GM12878 (cell line): ENCODE results near the gene DHDDS.

ENCODE experiments used
- CTCF ChIP-seq, 3 experiments: IDR thresholded peaks in 2 of 3; conservative IDR thresholded peaks in 1 of 3; 2 replicates each; pipeline ENCODE4 v1.5.1; 2011; ENCODE audit warnings: low read depth in 3 of 3, low read length in 3 of 3, mild to moderate bottlenecking in 3 of 3, control low read depth in 2 of 3, moderate library complexity in 2 of 3, inconsistent platforms in 1 of 3, mixed read lengths in 1 of 3; ENCODE audit not compliant: control insufficient read depth in 2 of 3, insufficient read depth in 1 of 3; ENCODE audit errors: extremely low read depth in 1 of 3
- MTA2 ChIP-seq: fragments of 450-650 bp; IDR thresholded peaks from 2 replicates; pipeline ENCODE4 v1.6.1; 2016; ENCODE audit warnings: low read depth, mild to moderate bottlenecking, moderate library complexity
- POLR2A ChIP-seq: IDR thresholded peaks from 2 replicates; pipeline ENCODE4 v1.6.1; 2011; ENCODE audit warnings: low read depth, mild to moderate bottlenecking, low read length
- RFX5 ChIP-seq: IDR thresholded peaks from 2 replicates; pipeline ENCODE4 v1.6.1; 2011; ENCODE audit warnings: low read depth, low read length, improper control_type of control experiment
- SMC3 ChIP-seq: IDR thresholded peaks from 2 replicates; pipeline ENCODE4 v1.6.1; 2011; ENCODE audit warnings: low read length, improper control_type of control experiment, borderline replicate concordance
- SUZ12 ChIP-seq: fragments of 200-600 bp; sonication (generic); IDR thresholded peaks from one replicate; pipeline ENCODE4 v1.6.1; 2018; ENCODE audit warnings: antibody characterized with exemption, mild to moderate bottlenecking; ENCODE audit not compliant: unreplicated experiment
- TAF1 ChIP-seq: IDR thresholded peaks from 2 replicates; pipeline ENCODE4 v1.6.1; 2011; ENCODE audit warnings: mild to moderate bottlenecking, low read depth, low read length, borderline replicate concordance
- ZNF217 ChIP-seq: fragments of 450-650 bp; IDR thresholded peaks from 2 replicates; pipeline ENCODE4 v1.6.1; 2017; ENCODE audit warnings: antibody characterized with exemption, mild to moderate bottlenecking
- TF ChIP-seq, protein P1 (sequence below): IDR thresholded peaks from 2 replicates; pipeline ENCODE4 v1.6.1; 2011; ENCODE audit warnings: low read depth, low read length, improper control_type of control experiment, borderline replicate concordance

- TF ChIP-seq MTA2 (no peak), CTCF (IDR thresholded peaks at IDR 0.05 in 2 of 3, conservative IDR thresholded peaks at IDR 0.05 in 1 of 3; ENCODE audit: control insufficient read depth in 2 of 3, extremely low read depth in 1 of 3, insufficient read depth in 1 of 3, low read depth in 3 of 3, low read length in 3 of 3) (no peak), SMC3 (no peak), SUZ12 (no peak), ZNF217 (no peak), TAF1 (no peak), POLR2A (no peak), RFX5 (no peak)
- TF ChIP-seq, protein P1, sequence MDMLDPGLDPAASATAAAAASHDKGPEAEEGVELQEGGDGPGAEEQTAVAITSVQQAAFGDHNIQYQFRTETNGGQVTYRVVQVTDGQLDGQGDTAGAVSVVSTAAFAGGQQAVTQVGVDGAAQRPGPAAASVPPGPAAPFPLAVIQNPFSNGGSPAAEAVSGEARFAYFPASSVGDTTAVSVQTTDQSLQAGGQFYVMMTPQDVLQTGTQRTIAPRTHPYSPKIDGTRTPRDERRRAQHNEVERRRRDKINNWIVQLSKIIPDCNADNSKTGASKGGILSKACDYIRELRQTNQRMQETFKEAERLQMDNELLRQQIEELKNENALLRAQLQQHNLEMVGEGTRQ = no peak
Observed at GRCh38 chr1:26520339-26520738, 88.2 kb downstream of the DHDDS start.
